Astrocyte of the spinal cord (primary cell): Measurements from ENCODE around the gene MSLN.
"Not testable (repeated sequence)": the region's sequence is repeated elsewhere in the genome, so short reads cannot be mapped to it uniquely, and the experiment has no call there.

ENCODE experiments used
- DNase-seq: peaks from one replicate; pipeline ENCODE4 v3.0.0; 2011; ENCODE audit warnings: low read depth, low spot score
- H3K4me3 ChIP-seq: 2 replicates; pipeline ENCODE4 v1.5.1; 2011; ENCODE audit warnings: low read depth, mild to moderate bottlenecking, low read length, moderate library complexity
- in situ Hi-C: cut with HindIII; loops from 2 replicates; pipeline ENCODE4 v1.10.0; 2017; ENCODE audit warnings: low sequenced_read_pairs
- TF ChIP-seq, protein P1 (sequence below): IDR thresholded peaks from 2 replicates; pipeline ENCODE4 v1.5.1; 2012; ENCODE audit warnings: low read depth, mild to moderate bottlenecking, low read length, inconsistent platforms

The MSLN gene

DNA sequence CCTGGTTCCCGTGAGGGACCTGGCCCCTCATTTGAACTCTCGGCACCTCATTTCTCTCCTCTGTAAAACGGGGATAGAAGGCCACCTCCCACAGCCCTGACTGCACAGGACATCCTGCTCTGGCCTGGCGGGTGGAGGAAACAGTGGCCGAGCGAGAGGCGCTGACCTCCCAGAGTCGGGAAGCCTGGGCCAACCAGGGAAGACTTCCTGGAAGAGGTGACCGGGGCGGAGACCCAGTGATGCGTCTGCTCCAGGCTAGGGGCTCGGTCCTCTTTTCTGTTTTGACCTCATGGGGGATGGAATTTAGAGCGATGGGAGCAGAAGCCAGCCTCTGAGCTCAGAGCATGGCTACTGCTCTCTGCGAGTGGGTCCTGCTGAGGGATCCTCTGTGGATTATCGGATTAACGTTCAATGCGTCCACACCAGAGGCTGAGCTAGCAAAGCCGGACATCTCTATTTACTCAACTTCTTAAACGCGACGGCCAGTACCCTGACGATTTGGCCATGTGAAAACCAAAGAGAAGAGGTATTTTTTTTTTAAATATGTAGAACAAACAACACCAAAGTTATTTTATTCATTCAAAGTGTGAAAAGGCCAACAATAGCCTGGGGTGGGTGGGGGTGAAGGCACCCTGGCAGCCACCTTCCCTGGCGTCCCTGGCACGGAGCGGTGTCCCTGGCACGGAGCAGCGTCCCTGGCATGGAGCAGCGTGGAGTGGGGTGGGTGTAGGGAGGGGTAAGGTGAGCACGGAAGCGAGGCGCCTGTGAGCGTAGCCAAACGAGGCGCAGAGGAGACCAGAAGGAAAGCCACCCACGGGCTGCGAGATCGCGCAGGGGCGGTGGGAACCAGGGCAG lies 9.2 kb upstream of the MSLN start:
- H3K4me3 ChIP-seq = no peak overlapping the region
- in situ Hi-C loops = no loop called here
- TF ChIP-seq, protein P1, sequence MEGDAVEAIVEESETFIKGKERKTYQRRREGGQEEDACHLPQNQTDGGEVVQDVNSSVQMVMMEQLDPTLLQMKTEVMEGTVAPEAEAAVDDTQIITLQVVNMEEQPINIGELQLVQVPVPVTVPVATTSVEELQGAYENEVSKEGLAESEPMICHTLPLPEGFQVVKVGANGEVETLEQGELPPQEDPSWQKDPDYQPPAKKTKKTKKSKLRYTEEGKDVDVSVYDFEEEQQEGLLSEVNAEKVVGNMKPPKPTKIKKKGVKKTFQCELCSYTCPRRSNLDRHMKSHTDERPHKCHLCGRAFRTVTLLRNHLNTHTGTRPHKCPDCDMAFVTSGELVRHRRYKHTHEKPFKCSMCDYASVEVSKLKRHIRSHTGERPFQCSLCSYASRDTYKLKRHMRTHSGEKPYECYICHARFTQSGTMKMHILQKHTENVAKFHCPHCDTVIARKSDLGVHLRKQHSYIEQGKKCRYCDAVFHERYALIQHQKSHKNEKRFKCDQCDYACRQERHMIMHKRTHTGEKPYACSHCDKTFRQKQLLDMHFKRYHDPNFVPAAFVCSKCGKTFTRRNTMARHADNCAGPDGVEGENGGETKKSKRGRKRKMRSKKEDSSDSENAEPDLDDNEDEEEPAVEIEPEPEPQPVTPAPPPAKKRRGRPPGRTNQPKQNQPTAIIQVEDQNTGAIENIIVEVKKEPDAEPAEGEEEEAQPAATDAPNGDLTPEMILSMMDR = no peak
- DNase-seq = no peak

DNA sequence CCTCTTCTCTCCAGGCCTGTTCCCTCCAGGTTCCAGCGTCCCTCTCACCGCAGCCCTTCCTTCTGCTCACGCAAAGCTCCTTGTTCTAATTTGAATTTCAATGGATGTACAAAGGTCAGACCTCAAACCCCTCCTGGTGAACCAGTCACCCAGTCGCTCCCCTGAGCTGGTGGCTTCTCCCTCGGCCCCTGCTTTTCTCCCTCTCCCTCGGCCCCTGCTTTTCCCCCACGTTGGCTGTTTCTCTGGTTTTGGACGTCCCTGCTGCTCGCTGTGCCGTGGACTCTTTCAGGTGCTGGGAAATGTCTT lies 8.6 kb upstream of the MSLN start:
- TF ChIP-seq, protein P1 = no peak
- in situ Hi-C loops = no loop called here
- H3K4me3 ChIP-seq = no peak overlapping the region
- no peak for DNase-seq

GRCh38 chr16:754121-754607 lies 6.4 kb upstream of the MSLN start:
- H3K4me3 ChIP-seq, in situ Hi-C loops, DNase-seq: not testable (repeated sequence)

DNA sequence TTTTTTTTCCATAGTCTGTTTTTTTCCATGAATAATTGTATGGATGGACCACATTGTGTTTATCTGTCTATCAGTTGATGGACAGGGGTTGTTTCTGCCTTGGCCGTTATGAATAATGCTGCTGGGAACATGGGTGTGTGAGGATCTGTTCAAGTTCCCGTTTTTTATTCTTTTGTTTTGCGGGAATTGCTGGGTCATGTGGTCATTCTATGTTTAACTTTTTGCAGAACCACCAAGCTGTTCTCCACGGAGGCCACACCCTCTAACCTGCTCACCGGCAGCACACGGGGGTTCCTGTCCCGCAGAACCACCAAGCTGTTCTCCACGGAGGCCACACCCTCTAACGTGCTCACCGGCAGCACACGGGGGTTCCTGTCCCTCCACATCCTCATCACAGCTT lies 5.9 kb upstream of the MSLN start:
- no peak for DNase-seq
- TF ChIP-seq, protein P1 = no peak
- in situ Hi-C loops = no loop called here
- H3K4me3 ChIP-seq = no peak overlapping the region

GRCh38 chr16:756428-756827 lies 4.1 kb upstream of the MSLN start:
- no peak for DNase-seq
- in situ Hi-C loops = no loop called here
- TF ChIP-seq, protein P1 = no peak
- H3K4me3 ChIP-seq = no peak overlapping the region

DNA sequence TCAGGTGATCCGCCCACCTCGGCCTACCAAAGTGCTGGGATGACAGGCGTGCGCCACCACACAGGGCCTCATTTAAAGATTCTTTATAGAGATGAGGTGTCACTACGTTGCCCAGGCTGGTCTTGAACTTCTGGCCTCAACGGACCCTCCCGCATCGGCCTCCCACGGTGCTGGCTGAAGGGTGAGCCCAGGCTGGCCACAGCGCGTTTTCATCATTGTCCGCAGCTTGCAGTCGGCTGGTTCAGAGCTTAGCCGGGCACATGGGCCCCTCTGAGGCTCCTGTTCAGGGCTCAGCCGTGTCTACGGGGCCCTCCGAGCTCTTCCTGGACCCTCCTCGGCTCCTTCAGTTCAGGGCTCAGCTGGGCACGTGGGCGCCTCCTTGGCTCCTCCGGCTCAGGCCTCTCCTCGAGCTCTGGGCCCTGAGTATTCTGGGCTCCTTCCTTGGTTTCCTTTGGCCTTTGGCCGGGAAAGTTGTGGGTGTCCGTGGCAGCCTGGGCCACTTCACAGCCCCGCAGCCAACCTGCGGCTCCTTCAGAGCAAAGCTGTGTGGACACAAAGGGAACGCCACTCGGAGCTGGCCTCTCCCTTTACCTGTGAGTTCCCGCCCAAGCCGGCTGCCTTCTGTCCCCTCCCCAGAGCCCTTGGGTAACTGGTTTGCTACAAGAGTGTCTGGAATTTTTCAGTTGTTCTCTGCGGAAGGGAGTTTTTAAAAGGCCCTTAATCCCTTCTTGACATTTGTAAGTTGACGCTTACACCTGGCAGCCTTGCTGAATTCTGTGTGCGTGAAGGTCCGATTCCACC lies 1.2 kb upstream of the MSLN start:
- no peak for DNase-seq
- H3K4me3 ChIP-seq = no peak overlapping the region
- in situ Hi-C loops = no loop called here
- TF ChIP-seq, protein P1 = no peak

DNA sequence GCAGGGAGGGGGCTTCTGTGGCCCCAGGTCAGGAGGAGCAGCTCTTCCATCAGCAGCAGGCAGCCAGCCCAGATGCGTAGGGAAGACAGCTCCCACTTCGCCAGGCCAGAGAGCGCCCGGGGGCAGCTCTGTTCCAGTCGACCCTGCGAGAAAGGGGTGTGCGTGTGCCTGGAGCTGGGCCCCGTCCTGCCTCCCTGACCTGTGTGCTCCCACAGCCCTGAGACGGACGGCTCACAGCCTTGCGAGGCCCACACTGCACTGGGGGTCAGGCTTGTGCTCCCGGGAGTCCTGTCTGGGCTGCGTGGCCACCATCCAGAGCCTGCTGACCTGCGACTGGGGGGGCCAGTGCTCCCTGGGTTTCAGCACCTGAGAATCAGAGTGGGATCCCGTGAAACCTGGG lies 469 bp upstream of the MSLN start:
- H3K4me3 ChIP-seq = no peak overlapping the region
- no peak for DNase-seq
- in situ Hi-C loops = no loop called here

More for the DNA sequence above, 469 bp upstream of the MSLN start:
- TF ChIP-seq, protein P1 = no peak
